ENCODE measurements around the gene PBXIP1.
"Not testable (repeated sequence)": the region's sequence is repeated elsewhere in the genome, so short reads cannot be mapped to it uniquely, and the experiment has no call there.

The PBXIP1 gene

DNA sequence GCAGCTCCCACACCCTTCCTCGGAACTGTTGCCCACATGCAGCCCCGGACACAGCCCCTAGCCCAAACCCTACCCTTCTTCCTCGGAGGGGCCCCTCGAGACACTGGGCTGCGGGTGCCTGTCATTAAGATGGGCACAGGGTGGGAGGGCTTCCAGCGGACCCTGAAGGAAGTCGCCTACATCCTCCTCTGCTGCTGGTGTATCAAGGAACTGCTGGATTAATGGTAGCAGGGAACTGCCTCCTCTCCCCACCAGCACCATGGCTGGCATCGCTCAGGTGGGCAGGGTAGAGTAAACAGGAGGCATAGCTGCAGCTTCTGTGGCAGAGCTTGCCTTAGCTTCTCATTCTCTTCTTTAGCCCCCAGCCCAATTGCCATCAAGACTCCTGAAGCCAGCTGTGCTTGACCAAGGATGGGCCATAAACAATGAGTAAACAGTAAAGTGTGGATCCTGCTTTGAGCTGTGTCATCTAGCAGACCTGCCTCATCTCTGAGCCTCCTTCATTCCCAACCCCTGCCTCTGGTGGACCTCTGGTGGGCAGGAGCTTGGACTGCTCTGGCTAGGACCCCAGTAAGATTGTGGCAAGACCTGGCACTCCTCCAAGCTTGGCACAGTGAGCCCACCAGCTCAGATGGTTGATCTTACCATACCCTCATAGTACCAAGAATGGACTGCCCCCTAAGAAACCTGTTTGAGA is 37.8 kb upstream of the PBXIP1 start, which contains the start of gene LENEP:
Gene LENEP, plus strand, starts transcription at position 15 of the 697 bp plus-strand sequence. Its CDS starts 22 bp downstream, at position 37.
- FAIRE-seq: no peak

GRCh38 chr1:154992721-154993571 is 37.0 kb upstream of the PBXIP1 start:
- FAIRE-seq: no peak

DNA sequence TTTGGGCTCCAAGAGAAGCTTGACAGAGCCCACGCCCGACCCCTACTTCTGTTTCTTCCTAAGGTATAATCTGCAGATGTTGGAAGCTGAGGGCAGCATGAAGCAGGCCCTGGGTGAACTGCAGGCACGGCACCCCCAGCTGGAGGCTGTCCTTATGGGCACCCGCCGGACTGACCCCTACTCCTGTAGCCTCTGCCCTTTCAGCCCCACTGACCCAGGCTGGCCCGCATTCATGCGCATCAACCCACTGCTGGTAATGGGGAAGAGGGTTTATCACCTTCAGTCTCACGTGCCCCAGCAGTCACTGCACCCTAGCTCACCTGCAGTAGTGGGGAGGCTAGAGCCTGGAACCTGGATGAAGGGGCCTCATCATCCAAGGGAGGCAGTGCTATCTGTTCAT is 34.4 kb upstream of the PBXIP1 start:
- FAIRE-seq: no peak

DNA sequence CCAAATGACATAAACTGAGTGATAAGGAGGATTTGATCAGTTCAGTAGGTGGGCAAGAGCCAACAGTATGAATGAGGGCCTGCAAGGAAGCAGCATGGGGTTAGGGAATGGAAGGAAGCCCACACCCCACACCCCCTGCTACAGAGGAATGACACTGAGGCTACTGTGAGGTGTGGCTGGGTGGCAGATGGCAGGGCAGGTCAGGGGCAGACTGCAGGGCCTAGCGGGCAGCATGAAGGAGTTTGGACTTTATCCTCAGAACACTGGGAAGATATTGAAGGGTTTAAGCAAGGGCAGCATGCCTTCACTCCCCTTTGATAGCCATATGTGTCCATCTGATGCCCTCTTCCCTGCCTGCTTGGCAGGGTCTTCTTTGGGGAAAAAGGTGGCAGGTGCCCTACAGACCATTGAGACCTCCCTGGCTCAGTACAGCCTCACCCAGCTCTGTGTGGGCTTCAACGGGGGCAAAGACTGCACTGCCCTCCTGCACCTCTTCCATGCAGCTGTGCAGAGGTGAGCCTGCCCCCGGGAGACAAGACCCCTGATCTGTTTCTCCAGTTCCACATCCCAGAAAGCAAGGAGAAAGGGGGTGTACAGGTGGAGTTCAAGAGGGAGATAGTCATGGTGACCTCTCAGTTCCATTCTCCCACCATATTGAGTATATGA is 33.4 kb upstream of the PBXIP1 start:
- no peak for FAIRE-seq

- no peak for FAIRE-seq
Measured at GRCh38 chr1:154988058-154988954, 32.4 kb upstream of the PBXIP1 start.

GRCh38 chr1:154987326-154987725 is 31.4 kb upstream of the PBXIP1 start:
- FAIRE-seq: no peak

- FAIRE-seq: not testable (repeated sequence)
Measured at GRCh38 chr1:154986736-154987135, 30.8 kb upstream of the PBXIP1 start.

DNA sequence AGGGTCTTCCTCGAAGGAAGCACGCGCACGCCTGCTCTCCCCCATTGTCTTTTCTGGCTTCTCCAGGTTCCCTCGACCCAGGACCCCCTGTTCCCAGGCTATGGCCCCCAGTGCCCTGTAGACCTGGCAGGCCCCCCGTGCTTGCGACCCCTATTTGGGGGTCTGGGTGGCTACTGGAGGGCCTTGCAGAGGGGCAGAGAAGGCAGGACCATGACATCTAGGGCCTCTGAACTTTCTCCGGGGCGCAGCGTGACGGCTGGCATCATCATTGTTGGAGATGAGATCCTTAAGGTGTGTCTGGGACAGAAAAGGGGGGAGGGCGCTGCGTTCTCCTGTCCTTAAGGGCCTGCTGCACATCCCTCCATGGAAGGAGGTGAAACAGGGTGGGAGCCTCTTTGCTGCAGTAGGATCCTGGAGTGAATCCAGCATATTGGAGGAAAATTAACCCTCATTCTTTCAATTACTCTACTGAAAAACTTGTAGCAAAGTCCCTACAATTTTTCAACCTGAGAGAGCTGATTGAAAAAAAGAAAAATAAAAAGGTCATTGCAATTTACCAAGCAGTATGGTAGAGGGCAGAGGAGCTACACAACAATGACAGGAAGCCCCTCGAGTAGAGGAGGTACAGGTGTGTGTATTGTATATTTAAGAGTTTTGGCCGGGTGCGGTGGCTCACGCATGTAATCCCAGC is 28.0 kb upstream of the PBXIP1 start:
- no peak for FAIRE-seq

DNA sequence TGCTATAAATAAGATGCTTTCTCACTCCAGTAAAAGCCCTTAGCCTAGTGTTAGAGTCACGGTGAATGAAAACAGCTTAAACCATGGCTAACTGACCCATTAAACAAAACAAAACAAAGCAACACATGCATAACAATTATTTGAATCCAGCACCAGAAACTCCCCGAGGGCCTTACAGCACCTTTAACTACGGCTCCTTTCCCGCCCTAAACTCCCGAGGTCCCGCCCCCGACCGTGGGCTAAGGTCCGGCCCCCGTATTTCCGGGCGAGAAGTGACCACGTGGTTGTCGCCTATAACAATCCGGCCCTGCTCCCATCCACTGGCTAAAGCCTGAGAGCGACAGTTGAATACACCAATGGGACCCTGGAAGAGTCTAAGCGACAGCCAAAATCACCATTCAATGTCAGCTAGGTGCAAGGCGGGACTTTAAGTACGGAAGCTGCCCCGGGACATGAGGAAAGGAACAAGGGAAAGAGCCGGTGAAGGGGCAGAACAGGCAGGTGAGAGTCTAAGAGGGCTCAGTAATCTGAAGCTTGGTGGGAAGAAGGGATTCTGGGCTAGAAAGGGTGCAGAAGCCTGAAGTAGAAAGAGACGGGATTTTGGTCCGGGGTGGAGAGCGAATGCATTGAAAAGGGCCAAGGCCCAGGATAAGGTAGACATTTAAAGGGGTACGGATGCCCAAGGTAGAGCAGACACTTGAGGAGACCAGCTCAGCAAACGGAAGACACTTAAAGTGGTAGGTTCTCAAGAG is 27.2 kb upstream of the PBXIP1 start, which contains the start of gene FLAD1:
Gene FLAD1, plus strand, starts transcription at position 448 of the 752 bp plus-strand sequence. CDS start 351 bp downstream, outside the sequence.
- FAIRE-seq: peak; percentile 98

DNA sequence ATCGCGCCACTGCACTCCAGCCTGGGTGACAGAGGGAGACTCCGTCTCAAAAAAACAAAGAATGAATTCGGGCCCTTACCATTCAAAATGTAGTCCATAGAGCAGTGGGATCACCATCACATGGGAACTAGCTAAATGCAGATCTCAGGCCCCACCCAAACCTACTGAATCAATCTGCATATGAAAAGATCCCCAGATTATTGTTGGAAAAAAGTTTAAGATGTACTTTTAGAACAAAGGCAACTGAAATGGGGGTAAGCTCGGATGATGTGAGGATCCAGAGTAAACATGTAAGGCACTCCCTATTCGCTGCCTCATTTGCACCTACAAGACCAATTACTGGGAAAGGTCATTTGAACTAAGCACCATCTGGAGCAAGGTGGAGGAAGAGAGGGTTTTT is 26.4 kb upstream of the PBXIP1 start:
- no peak for FAIRE-seq

GRCh38 chr1:154978360-154978759 is 22.5 kb upstream of the PBXIP1 start:
- no peak for FAIRE-seq

- not testable (repeated sequence) for FAIRE-seq
Measured at GRCh38 chr1:154977762-154978161, 21.9 kb upstream of the PBXIP1 start.

GRCh38 chr1:154975409-154976059 is 19.6 kb upstream of the PBXIP1 start:
- no peak for FAIRE-seq

DNA sequence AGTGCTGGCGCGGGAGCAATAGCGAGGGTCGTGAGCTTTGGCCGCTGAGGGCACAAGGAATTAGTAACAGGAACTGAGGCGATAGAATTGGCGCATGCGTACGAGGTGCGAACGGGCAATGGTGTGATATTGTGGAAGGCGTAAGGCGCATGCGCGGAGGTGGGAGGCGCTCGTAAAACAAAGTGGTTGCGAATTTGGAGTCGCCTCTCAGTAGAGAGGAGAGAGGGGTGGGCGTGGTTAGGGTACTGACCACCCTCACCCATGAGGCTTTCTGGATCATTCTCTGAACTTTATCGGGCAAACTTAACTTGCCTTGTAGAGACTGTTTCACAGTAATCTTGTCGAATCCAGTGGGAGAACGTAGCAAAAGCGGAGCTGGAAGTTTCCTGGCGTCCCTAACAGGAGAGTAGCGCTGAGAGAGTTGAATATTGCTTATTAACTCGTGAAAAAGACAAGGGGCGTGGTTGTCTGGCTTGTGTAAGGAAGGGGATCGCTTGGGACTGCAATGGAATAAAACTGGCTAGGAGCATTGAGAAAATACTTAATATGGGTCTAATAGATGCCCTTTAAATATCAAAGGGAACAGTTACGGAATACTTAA is 19.0 kb upstream of the PBXIP1 start:
- FAIRE-seq: peak; percentile 55

DNA sequence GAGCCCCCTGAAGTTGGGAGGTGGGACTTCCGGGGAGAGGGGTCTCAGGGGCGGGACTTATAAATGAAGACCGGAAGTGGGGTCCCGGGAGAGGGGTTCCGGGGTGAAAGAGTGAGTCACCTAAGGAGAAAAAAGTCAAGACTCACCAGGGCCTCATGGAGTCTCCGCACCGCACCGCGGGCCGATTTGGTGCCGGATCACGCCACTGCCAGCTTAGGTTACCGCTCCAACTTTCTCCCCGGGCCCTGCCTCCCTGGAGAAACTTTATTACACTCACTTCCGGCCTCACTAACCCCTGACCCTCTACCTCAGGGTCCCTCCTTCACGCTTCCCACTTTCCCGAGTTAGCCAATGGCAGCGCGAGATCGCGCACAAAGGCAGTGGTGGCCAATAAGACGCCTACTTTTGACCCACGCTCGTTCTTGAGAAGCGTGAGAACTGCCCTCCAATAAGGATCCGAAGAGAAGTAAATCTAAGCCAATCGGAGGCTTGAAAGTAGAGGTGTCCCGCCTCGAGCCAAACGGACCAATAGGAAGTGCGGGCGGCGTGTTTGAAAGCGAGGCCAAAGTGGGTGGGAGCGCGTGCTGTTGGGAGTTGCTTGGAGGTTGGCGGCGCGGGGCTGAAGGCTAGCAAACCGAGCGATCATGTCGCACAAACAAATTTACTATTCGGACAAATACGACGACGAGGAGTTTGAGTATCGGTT is 18.4 kb upstream of the PBXIP1 start, which contains the start of gene CKS1B:
Gene CKS1B, plus strand, starts transcription at position 580 of the 706 bp plus-strand sequence. Its CDS starts 65 bp downstream, at position 645.
- FAIRE-seq: peak; percentile 99

DNA sequence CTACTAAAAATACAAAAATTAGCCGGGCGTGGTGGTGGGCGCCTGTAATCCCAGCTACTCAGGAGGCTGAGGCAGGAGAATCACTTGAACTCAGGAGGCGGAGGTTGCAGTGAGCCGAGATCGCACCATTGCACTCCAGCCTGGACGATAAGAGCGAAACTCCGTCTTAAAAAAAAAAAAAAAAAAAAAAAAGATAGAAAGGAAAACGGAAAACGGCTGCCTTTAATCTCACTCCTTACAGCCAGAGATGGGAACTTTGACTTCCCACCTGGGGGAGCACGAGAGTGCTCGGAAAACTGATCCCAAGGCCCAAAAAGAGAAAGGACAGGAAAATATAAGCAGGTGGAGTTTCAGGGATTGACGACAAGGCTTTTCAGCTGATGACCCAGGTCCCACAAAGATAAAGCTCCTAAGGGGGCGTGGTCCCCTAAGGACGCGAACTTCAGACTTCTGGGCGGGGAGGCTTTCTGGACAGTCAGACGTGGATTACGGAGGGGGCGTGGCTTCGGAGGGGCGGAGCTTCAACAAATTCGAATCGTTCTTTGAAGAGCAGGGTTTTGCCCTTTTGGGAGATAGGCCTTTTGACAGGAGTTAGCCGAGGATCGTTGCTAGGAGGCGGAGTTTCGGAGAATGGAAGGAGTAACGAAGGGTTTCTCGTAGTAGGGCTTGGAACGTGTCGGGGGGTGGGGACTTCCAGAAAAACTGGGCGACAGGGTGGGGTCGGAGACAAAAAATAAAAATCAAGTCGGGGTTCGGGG is 17.6 kb upstream of the PBXIP1 start:
- FAIRE-seq: peak; percentile 85

GRCh38 chr1:154972517-154973343 is 16.8 kb upstream of the PBXIP1 start:
- FAIRE-seq: no peak

Measured in endometrium (tissue), 2 donors.